ENCODE data around the gene PRR3. TPM values are rescaled to one million over a fixed set of nuclear protein-coding genes. Genes with fewer than 3 reads are reported as not detected.

PRR3 gene
- total RNA-seq, 1 experiment from 2014 or later = 13.1 TPM

GRCh38 chr6:30511169-30511546, 45.9 kb upstream of the PRR3 start:
- no peak for ATAC-seq
- TF ChIP-seq ETV6 (CRISPR knock-in tag; IDR thresholded peaks at IDR 0.05) (no peak), GRHL2 (CRISPR knock-in tag; IDR thresholded peaks at IDR 0.05; ENCODE audit: insufficient replicate concordance, severe bottlenecking) (no peak), KAT7 (CRISPR knock-in tag; IDR thresholded peaks at IDR 0.05; ENCODE audit: borderline replicate concordance) (no peak)
- TF ChIP-seq, protein P1, sequence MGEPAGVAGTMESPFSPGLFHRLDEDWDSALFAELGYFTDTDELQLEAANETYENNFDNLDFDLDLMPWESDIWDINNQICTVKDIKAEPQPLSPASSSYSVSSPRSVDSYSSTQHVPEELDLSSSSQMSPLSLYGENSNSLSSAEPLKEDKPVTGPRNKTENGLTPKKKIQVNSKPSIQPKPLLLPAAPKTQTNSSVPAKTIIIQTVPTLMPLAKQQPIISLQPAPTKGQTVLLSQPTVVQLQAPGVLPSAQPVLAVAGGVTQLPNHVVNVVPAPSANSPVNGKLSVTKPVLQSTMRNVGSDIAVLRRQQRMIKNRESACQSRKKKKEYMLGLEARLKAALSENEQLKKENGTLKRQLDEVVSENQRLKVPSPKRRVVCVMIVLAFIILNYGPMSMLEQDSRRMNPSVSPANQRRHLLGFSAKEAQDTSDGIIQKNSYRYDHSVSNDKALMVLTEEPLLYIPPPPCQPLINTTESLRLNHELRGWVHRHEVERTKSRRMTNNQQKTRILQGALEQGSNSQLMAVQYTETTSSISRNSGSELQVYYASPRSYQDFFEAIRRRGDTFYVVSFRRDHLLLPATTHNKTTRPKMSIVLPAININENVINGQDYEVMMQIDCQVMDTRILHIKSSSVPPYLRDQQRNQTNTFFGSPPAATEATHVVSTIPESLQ (CRISPR knock-in tag; IDR thresholded peaks at IDR 0.05) = no peak
- DNase-seq (ENCODE audit: low spot score) = no peak
- H3K4me1 Mint-ChIP-seq = peaks cover 33% of the 10 kb centered on the region
- peak overlapping the region; percentile 28; the same call in 1 of the 2 replicates for H3K27ac Mint-ChIP-seq
- ChIA-PET POLR2A (no interaction called here), CTCF (interaction anchor here (0.8 to 2.9 kb wide), 7 partner anchors 17 to 113 kb away, joined by 3 to 16 read pairs (median 6); no protein-coding TSS in a partner anchor)
- H3K36me3 Mint-ChIP-seq = no peaks in the 10 kb centered on the region
- H3K4me3 Mint-ChIP-seq = no peak overlapping the region
- H3K27me3 Mint-ChIP-seq (ENCODE audit: low read depth) = no peaks in the 10 kb centered on the region
- H3K9me3 Mint-ChIP-seq = no peaks in the 10 kb centered on the region

- Mint-ChIP-seq H3K27me3 (ENCODE audit: low read depth) (no peaks in the 10 kb centered on the region), H3K4me1 (peaks cover 29% of the 10 kb centered on the region), H3K36me3 (peaks cover 3% of the 10 kb centered on the region), H3K4me3 (no peak overlapping the region), H3K9me3 (peaks cover 4% of the 10 kb centered on the region), H3K27ac (no peak overlapping the region)
- ChIA-PET CTCF (interaction anchor here (1.0 to 2.1 kb wide), 4 partner anchors 19 to 31 kb away, joined by 3 to 10 read pairs (median 6); no protein-coding TSS in a partner anchor), POLR2A (no interaction called here)
- DNase-seq (ENCODE audit: low spot score) (no peak), ATAC-seq (no peak)
- TF ChIP-seq, protein P2, sequence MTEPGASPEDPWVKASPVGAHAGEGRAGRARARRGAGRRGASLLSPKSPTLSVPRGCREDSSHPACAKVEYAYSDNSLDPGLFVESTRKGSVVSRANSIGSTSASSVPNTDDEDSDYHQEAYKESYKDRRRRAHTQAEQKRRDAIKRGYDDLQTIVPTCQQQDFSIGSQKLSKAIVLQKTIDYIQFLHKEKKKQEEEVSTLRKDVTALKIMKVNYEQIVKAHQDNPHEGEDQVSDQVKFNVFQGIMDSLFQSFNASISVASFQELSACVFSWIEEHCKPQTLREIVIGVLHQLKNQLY (CRISPR knock-in tag; IDR thresholded peaks at IDR 0.05) = no peak
- TF ChIP-seq PREB (CRISPR knock-in tag; IDR thresholded peaks at IDR 0.05; ENCODE audit: borderline replicate concordance) (no peak), USF2 (CRISPR knock-in tag; IDR thresholded peaks at IDR 0.05) (no peak), KAT7 (CRISPR knock-in tag; IDR thresholded peaks at IDR 0.05; ENCODE audit: borderline replicate concordance) (no peak)
These were observed 43.6 kb upstream of the PRR3 start for GRCh38 chr6:30513451-30513850.

DNA sequence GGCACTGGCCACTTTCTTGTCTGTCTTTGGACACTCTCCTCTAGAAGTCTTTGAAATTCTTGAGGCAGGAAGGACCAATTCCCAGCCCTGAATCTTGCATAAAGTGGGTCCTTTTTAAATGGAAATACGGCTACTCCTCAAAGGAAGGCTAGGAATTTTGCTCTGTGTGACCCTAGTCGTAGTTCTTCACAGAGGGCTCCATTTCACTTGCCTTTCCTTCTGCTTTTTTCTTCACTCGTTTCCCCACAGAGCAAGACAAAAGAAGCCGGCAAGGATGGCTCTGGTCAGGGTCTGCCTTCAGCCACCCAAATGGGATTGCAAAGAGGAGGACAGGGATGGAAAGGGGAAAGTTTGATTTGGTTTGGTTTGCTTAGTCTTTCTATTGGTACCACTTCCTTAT, 42.0 kb upstream of the PRR3 start:
- ATAC-seq (peak; percentile 19), DNase-seq (ENCODE audit: low spot score) (no peak)
- Mint-ChIP-seq H3K27me3 (ENCODE audit: low read depth) (no peaks in the 10 kb centered on the region), H3K9me3 (peaks cover 14% of the 10 kb centered on the region), H3K36me3 (peaks cover 18% of the 10 kb centered on the region), H3K27ac (peak overlapping the region; percentile 100), H3K4me3 (peak overlapping the region; percentile 80), H3K4me1 (peaks cover 29% of the 10 kb centered on the region)
- CTCF ChIA-PET = interaction anchor here (1.9 kb wide), 1 partner anchor 30 kb away, joined by 7 read pairs; no protein-coding TSS in a partner anchor
- POLR2A ChIA-PET = no interaction called here
- TF ChIP-seq ESRRA (CRISPR knock-in tag; IDR thresholded peaks at IDR 0.05; ENCODE audit: borderline replicate concordance) (no peak), ZNF263 (CRISPR knock-in tag; IDR thresholded peaks at IDR 0.05; ENCODE audit: low read depth) (no peak)
- TF ChIP-seq, protein P3, sequence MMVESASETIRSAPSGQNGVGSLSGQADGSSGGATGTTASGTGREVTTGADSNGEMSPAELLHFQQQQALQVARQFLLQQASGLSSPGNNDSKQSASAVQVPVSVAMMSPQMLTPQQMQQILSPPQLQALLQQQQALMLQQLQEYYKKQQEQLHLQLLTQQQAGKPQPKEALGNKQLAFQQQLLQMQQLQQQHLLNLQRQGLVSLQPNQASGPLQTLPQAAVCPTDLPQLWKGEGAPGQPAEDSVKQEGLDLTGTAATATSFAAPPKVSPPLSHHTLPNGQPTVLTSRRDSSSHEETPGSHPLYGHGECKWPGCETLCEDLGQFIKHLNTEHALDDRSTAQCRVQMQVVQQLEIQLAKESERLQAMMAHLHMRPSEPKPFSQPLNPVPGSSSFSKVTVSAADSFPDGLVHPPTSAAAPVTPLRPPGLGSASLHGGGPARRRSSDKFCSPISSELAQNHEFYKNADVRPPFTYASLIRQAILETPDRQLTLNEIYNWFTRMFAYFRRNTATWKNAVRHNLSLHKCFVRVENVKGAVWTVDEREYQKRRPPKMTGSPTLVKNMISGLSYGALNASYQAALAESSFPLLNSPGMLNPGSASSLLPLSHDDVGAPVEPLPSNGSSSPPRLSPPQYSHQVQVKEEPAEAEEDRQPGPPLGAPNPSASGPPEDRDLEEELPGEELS (CRISPR knock-in tag; IDR thresholded peaks at IDR 0.05) = no peak
- TF ChIP-seq, protein P4, sequence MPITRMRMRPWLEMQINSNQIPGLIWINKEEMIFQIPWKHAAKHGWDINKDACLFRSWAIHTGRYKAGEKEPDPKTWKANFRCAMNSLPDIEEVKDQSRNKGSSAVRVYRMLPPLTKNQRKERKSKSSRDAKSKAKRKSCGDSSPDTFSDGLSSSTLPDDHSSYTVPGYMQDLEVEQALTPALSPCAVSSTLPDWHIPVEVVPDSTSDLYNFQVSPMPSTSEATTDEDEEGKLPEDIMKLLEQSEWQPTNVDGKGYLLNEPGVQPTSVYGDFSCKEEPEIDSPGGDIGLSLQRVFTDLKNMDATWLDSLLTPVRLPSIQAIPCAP (CRISPR knock-in tag; IDR thresholded peaks at IDR 0.05) = no peak
